ENCODE measurements around the gene PTMS.

GRCh38 chr12:6736754-6737153, 29.4 kb upstream of the PTMS start:
- TF ChIP-seq CTCF (IDR thresholded peaks at IDR 0.05) (no peak), EZH2 (IDR thresholded peaks at IDR 0.05) (no peak)

Data from neural progenitor cell (in vitro differentiated cells).